ENCODE measurements around the gene RNF123.

RNF123 gene

GRCh38 chr3:49723628-49724551 is 34.5 kb downstream of the RNF123 start, which contains the start of gene GMPPB:
Gene GMPPB (minus strand): TSS chr3:49723951. CDS start chr3:49723726, 225 bp downstream.
- H3K27me3 ChIP-seq (replicated peaks; ENCODE audit: control insufficient read depth, insufficient read depth, low read length, poor library complexity, severe bottlenecking): no peaks in the 10 kb centered on the region
- no peaks in the 10 kb centered on the region for H3K9me3 ChIP-seq (ENCODE audit: control insufficient read depth, low read length)
- peak within 1 kb of the TSS; percentile 95 for H3K27ac ChIP-seq (ENCODE audit: insufficient read depth, low read length, poor library complexity, severe bottlenecking)
- H3K4me1 ChIP-seq (ENCODE audit: control insufficient read depth, insufficient read depth, low read length, poor library complexity, severe bottlenecking): peaks cover 17% of the 10 kb centered on the region
- H3K4me3 ChIP-seq (ENCODE audit: insufficient read depth, low read depth, low read length, poor library complexity, severe bottlenecking): peak within 1 kb of the TSS; percentile 91
- peaks cover 27% of the 10 kb centered on the region for H3K36me3 ChIP-seq (ENCODE audit: control insufficient read depth, insufficient read depth, low read length)
- DNase-seq: peak; percentile 87 to 90 (median 88)

GRCh38 chr3:49724586-49724985 is 35.2 kb downstream of the RNF123 start:
- peak overlapping the region; percentile 91 for H3K4me3 ChIP-seq (ENCODE audit: insufficient read depth, low read depth, low read length, poor library complexity, severe bottlenecking)
- H3K27ac ChIP-seq (ENCODE audit: insufficient read depth, low read length, poor library complexity, severe bottlenecking): peak overlapping the region; percentile 95
- peaks cover 14% of the 10 kb centered on the region for H3K4me1 ChIP-seq (ENCODE audit: control insufficient read depth, insufficient read depth, low read length, poor library complexity, severe bottlenecking)
- H3K27me3 ChIP-seq (replicated peaks; ENCODE audit: control insufficient read depth, insufficient read depth, low read length, poor library complexity, severe bottlenecking): no peaks in the 10 kb centered on the region
- peak; percentile 27 to 42 (median 39) for DNase-seq
- H3K36me3 ChIP-seq (ENCODE audit: control insufficient read depth, insufficient read depth, low read length): peaks cover 27% of the 10 kb centered on the region
- no peaks in the 10 kb centered on the region for H3K9me3 ChIP-seq (ENCODE audit: control insufficient read depth, low read length)

- peak overlapping the region; percentile 95 for H3K27ac ChIP-seq (ENCODE audit: insufficient read depth, low read length, poor library complexity, severe bottlenecking)
- DNase-seq: no peak
- H3K4me3 ChIP-seq (ENCODE audit: insufficient read depth, low read depth, low read length, poor library complexity, severe bottlenecking): no peak overlapping the region
- H3K27me3 ChIP-seq (replicated peaks; ENCODE audit: control insufficient read depth, insufficient read depth, low read length, poor library complexity, severe bottlenecking): no peaks in the 10 kb centered on the region
- no peaks in the 10 kb centered on the region for H3K9me3 ChIP-seq (ENCODE audit: control insufficient read depth, low read length)
- H3K4me1 ChIP-seq (ENCODE audit: control insufficient read depth, insufficient read depth, low read length, poor library complexity, severe bottlenecking): peaks cover 14% of the 10 kb centered on the region
- peaks cover 24% of the 10 kb centered on the region for H3K36me3 ChIP-seq (ENCODE audit: control insufficient read depth, insufficient read depth, low read length)
Measured at GRCh38 chr3:49725906-49726681, 36.7 kb downstream of the RNF123 start.

GRCh38 chr3:49727154-49727923 is 38.0 kb downstream of the RNF123 start:
- no peaks in the 10 kb centered on the region for H3K27me3 ChIP-seq (replicated peaks; ENCODE audit: control insufficient read depth, insufficient read depth, low read length, poor library complexity, severe bottlenecking)
- H3K27ac ChIP-seq (ENCODE audit: insufficient read depth, low read length, poor library complexity, severe bottlenecking): no peak overlapping the region
- no peak overlapping the region for H3K4me3 ChIP-seq (ENCODE audit: insufficient read depth, low read depth, low read length, poor library complexity, severe bottlenecking)
- H3K4me1 ChIP-seq (ENCODE audit: control insufficient read depth, insufficient read depth, low read length, poor library complexity, severe bottlenecking): peaks cover 14% of the 10 kb centered on the region
- peaks cover 18% of the 10 kb centered on the region for H3K36me3 ChIP-seq (ENCODE audit: control insufficient read depth, insufficient read depth, low read length)
- H3K9me3 ChIP-seq (ENCODE audit: control insufficient read depth, low read length): no peaks in the 10 kb centered on the region
- no peak for DNase-seq

DNA sequence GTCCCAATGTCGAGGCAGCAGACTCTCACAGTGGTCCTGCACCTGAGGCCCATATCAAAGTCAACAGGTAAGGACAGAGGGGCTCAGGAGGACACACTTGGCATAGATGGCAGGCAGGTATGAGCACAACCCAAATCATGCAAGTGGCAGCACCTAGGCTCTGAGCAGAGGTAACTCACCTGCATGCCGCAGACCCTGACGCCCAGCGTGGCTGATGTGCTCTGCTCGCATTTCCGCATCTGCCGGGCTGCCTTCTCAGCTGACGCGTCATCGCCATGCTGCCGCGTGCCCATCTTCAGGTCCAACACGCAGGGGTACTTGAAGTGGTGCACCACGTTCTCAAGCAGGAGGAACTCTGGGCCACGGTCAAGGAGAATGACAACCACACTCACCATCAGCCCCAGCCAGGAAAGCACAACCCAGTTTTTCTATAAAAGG is 38.6 kb downstream of the RNF123 start:
- Histone ChIP-seq H3K4me1 (ENCODE audit: control insufficient read depth, insufficient read depth, low read length, poor library complexity, severe bottlenecking) (peaks cover 8% of the 10 kb centered on the region), H3K9me3 (ENCODE audit: control insufficient read depth, low read length) (no peaks in the 10 kb centered on the region), H3K36me3 (ENCODE audit: control insufficient read depth, insufficient read depth, low read length) (peaks cover 21% of the 10 kb centered on the region), H3K27me3 (replicated peaks; ENCODE audit: control insufficient read depth, insufficient read depth, low read length, poor library complexity, severe bottlenecking) (no peaks in the 10 kb centered on the region), H3K27ac (ENCODE audit: insufficient read depth, low read length, poor library complexity, severe bottlenecking) (no peak overlapping the region), H3K4me3 (ENCODE audit: insufficient read depth, low read depth, low read length, poor library complexity, severe bottlenecking) (no peak overlapping the region)
- DNase-seq: no peak

GRCh38 chr3:49729966-49730609 is 40.7 kb downstream of the RNF123 start:
- DNase-seq: no peak
- Histone ChIP-seq H3K4me3 (ENCODE audit: insufficient read depth, low read depth, low read length, poor library complexity, severe bottlenecking) (no peak overlapping the region), H3K27me3 (replicated peaks; ENCODE audit: control insufficient read depth, insufficient read depth, low read length, poor library complexity, severe bottlenecking) (no peaks in the 10 kb centered on the region), H3K27ac (ENCODE audit: insufficient read depth, low read length, poor library complexity, severe bottlenecking) (no peak overlapping the region), H3K36me3 (ENCODE audit: control insufficient read depth, insufficient read depth, low read length) (peaks cover 37% of the 10 kb centered on the region), H3K9me3 (ENCODE audit: control insufficient read depth, low read length) (no peaks in the 10 kb centered on the region), H3K4me1 (ENCODE audit: control insufficient read depth, insufficient read depth, low read length, poor library complexity, severe bottlenecking) (no peaks in the 10 kb centered on the region)

GRCh38 chr3:49732597-49732996 is 43.2 kb downstream of the RNF123 start:
- Histone ChIP-seq H3K27ac (ENCODE audit: insufficient read depth, low read length, poor library complexity, severe bottlenecking) (no peak overlapping the region), H3K27me3 (replicated peaks; ENCODE audit: control insufficient read depth, insufficient read depth, low read length, poor library complexity, severe bottlenecking) (no peaks in the 10 kb centered on the region), H3K4me1 (ENCODE audit: control insufficient read depth, insufficient read depth, low read length, poor library complexity, severe bottlenecking) (no peaks in the 10 kb centered on the region), H3K4me3 (ENCODE audit: insufficient read depth, low read depth, low read length, poor library complexity, severe bottlenecking) (no peak overlapping the region), H3K36me3 (ENCODE audit: control insufficient read depth, insufficient read depth, low read length) (peaks cover 43% of the 10 kb centered on the region), H3K9me3 (ENCODE audit: control insufficient read depth, low read length) (no peaks in the 10 kb centered on the region)
- DNase-seq: no peak

DNA sequence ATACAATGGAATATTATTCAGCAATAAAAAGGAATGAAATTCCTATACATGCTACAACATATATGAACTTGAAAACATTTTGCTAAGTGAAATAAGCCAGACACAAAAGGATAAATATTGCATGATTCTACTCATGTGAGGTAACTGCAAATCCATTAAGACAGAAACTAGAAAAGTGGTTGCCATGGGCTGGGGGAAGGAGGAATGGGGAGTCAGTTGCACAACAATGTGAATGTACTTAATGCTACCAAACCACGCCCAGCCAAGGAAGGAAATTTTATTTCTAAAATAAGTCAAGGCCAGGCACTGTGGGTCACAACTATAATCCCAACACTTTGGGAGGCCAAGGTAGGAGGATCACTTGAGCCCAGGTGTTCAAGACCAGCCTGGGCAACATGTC is 44.2 kb downstream of the RNF123 start:
- H3K36me3 ChIP-seq (ENCODE audit: control insufficient read depth, insufficient read depth, low read length): peaks cover 47% of the 10 kb centered on the region
- H3K4me3 ChIP-seq (ENCODE audit: insufficient read depth, low read depth, low read length, poor library complexity, severe bottlenecking): no peak overlapping the region
- no peak overlapping the region for H3K27ac ChIP-seq (ENCODE audit: insufficient read depth, low read length, poor library complexity, severe bottlenecking)
- no peaks in the 10 kb centered on the region for H3K4me1 ChIP-seq (ENCODE audit: control insufficient read depth, insufficient read depth, low read length, poor library complexity, severe bottlenecking)
- DNase-seq: no peak
- no peaks in the 10 kb centered on the region for H3K27me3 ChIP-seq (replicated peaks; ENCODE audit: control insufficient read depth, insufficient read depth, low read length, poor library complexity, severe bottlenecking)
- H3K9me3 ChIP-seq (ENCODE audit: control insufficient read depth, low read length): no peaks in the 10 kb centered on the region

- no peak for DNase-seq
- peaks cover 47% of the 10 kb centered on the region for H3K36me3 ChIP-seq (ENCODE audit: control insufficient read depth, insufficient read depth, low read length)
- H3K4me1 ChIP-seq (ENCODE audit: control insufficient read depth, insufficient read depth, low read length, poor library complexity, severe bottlenecking): no peaks in the 10 kb centered on the region
- H3K27me3 ChIP-seq (replicated peaks; ENCODE audit: control insufficient read depth, insufficient read depth, low read length, poor library complexity, severe bottlenecking): no peaks in the 10 kb centered on the region
- H3K9me3 ChIP-seq (ENCODE audit: control insufficient read depth, low read length): no peaks in the 10 kb centered on the region
- no peak overlapping the region for H3K27ac ChIP-seq (ENCODE audit: insufficient read depth, low read length, poor library complexity, severe bottlenecking)
- H3K4me3 ChIP-seq (ENCODE audit: insufficient read depth, low read depth, low read length, poor library complexity, severe bottlenecking): no peak overlapping the region
Measured at GRCh38 chr3:49734752-49735151, 45.4 kb downstream of the RNF123 start.
